MG63 (cell line): ENCODE data around the gene ANKRD13B. TPM values are rescaled to one million over a fixed set of nuclear protein-coding genes. Genes with fewer than 3 reads are reported as not detected.

ENCODE experiments used
- DNase-seq: peaks from one replicate; pipeline ENCODE4 v3.0.0-alpha.2; 2020
- H3K27me3 ChIP-seq: fragments of 250-450 bp; sonication (Bioruptor Pico); 2 replicates; pipeline ENCODE4 v1.5.1; 2020; ENCODE audit warnings: mild to moderate bottlenecking, moderate library complexity
- H3K36me3 ChIP-seq: fragments of 250-450 bp; sonication (Bioruptor Pico); 2 replicates; pipeline ENCODE4 v1.5.1; 2020; ENCODE audit warnings: mild to moderate bottlenecking, moderate library complexity
- H3K4me3 ChIP-seq: fragments of 250-450 bp; sonication (Bioruptor Pico); 2 replicates; pipeline ENCODE4 v1.5.1; 2020; ENCODE audit warnings: mild to moderate bottlenecking, moderate library complexity
- H3K9me3 ChIP-seq: fragments of 250-450 bp; sonication (Bioruptor Pico); 2 replicates; pipeline ENCODE4 v1.5.1; 2020; ENCODE audit warnings: mild to moderate bottlenecking, moderate library complexity
- total RNA-seq: library from RNA; depleted of rRNA; stranded (reverse); fragments of >200 nt; shearing (Covaris generic); gene quantifications from 2 replicates; pipeline ENCODE4 v1.2.3, GENCODE V29; 2014; ENCODE audit warnings: low replicate concordance

The ANKRD13B gene
- total RNA-seq, 1 experiment from 2014 or later, result 12.1 TPM

DNA sequence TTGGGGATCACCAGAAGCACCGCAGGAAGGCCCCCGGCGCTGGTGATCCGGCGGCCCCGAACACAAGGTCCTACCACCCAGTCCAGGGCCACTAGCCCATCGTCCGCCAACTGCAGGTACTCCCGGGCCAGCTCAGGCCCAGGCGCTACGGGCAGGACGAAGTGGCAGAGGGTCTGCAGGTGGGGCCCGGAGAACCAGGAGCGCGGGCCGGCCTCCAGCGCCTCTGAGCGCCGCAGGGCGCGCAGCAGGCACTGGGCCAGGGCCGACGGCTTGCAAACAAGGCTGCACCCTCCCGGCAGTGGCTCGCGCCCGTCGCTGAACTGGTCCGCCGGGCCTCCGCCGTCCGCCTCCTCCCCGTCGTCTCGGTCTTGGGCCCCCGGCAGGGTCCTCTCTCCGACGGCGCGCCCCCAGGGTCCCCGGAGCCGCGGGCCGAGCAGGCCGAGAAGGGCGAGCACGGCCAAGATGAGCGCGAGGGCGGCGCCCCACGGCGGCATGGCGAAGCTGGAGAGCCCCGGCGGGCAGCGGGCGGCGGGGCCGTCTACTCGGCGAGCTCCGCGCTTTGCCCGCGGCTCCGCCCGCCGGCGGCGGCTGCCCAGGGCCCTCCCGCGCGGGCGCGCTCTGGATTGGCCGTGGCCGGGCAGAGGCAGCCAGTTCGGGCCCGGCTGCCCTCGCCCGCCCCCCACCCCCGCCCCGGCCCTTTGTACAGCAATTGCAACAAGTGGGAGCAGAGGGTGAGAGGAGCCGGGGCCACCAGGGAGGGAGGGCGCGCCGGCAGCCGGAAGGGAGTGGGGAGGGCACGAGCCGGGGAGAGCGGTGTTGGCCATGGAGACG lies 26.2 kb upstream of the ANKRD13B start, which contains the start of gene ABHD15:
Gene ABHD15, minus strand, starts transcription at position 565 of the 831 bp plus-strand sequence. Its CDS starts 71 bp downstream, at position 494.
- DNase-seq, result peak; percentile 87
- Histone ChIP-seq H3K36me3 (no peaks in the 10 kb centered on the region), H3K27me3 (no peaks in the 10 kb centered on the region), H3K4me3 (peak within 1 kb of the TSS; percentile 64), H3K9me3 (no peaks in the 10 kb centered on the region)

DNA sequence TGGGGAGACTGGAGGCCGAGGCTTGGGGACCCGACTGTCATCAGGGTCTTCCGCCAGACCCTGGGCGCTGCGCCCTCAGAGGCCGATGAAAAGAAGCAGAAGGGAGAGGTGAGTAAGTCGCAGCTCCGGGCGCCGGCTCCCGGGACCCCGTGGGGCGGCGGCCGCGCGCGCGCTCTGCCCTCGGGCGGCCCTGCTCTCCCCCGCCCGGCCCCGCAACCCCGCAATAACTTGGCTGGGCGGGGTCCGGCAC lies 25.7 kb upstream of the ANKRD13B start:
- H3K36me3 ChIP-seq, result no peaks in the 10 kb centered on the region
- peak; percentile 41 for DNase-seq

DNA sequence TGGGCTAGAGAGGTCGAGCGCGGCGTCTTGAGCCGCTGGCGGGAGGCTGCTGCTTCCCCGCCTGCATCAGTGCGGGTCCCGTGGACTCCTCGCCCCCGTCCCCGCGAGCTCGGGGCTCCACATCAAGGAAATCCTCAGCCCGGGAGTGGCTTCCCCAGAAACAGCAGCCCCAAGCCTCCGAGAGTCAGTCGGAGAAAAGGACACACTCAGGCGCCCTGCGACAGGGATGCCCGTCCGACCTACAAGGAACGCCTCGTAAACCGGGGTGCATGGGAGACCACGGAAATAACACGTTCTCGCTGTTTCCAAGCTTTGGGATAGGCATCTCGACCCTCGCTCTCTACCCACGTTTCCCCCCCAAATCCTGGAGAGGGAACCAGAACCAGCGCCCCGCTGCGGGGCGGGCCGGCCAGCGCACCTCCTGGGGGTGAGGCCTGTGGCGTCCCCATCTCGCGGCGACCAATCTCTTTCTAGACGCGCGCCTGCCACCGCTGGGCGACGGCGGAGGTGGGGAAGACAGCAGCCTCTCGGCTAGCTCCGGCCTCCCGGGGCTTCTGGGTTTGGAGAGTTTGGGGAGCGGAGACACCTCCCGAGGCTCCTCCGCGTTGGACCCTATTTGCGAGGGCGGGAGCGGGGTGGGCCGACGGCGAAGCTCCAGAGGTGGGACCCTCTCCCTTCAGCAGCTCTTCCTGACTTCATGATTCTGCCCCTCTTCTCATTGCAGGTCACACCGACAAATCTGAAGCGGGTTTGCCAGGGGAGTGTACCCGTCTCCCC lies 25.2 kb upstream of the ANKRD13B start:
- DNase-seq, result peak; percentile 67
- Histone ChIP-seq H3K36me3 (no peaks in the 10 kb centered on the region), H3K4me3 (peak overlapping the region; percentile 64), H3K9me3 (no peaks in the 10 kb centered on the region), H3K27me3 (no peaks in the 10 kb centered on the region)

More for the DNA sequence above, 25.7 kb upstream of the ANKRD13B start:
- H3K9me3 ChIP-seq, result no peaks in the 10 kb centered on the region
- H3K27me3 ChIP-seq, result no peaks in the 10 kb centered on the region
- peak overlapping the region; percentile 64 for H3K4me3 ChIP-seq

DNA sequence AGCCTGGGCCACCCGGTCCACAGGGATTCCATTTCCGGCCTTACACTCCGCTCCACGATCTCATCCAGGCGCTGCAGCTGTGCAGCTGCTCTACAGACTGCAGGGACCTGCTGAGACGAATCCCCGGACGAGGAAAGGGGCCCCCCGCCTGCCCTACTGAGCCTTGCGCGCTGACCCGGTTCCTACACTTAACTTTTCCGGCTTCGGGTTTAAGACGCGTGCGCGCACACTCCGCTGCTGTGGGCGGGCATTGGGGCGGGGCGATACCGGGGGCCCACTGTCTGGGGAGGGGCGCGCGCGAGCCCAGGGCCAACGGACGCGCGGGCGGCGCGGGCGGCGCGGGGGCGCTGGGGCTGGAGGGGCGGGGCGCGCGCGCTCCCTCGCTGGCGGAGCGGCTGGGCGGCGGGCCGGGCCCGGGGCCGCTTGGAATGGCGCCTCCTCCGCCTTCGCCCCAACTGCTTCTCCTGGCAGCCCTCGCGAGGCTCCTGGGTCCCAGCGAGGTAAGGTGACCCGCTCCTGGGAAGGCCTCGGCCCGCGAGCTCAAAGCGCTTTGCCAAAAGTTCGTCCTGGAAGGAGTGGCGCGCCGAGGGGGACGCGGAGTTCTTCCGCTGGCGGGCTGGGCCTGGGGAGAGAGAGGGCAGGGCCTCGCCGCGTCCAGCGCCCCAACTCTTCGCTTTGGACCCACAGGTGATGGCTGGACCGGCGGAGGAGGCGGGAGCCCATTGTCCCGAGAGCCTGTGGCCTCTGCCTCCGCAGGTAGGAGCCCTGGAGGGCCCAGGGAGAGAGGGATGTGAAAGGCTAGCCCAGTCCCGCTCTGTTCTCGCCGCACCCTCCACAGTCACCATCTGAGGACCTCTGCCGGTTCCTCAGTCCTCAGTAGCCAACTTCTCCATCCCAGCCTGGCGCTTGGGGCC lies 24.3 kb upstream of the ANKRD13B start, which contains the start of gene TP53I13:
Gene TP53I13, plus strand, starts transcription at position 371 of the 914 bp plus-strand sequence. Its CDS starts 58 bp downstream, at position 429.
- Histone ChIP-seq H3K36me3 (peaks cover 6% of the 10 kb centered on the region), H3K9me3 (no peaks in the 10 kb centered on the region), H3K4me3 (peak within 1 kb of the TSS; percentile 64), H3K27me3 (no peaks in the 10 kb centered on the region)
- DNase-seq, result peak; percentile 91

DNA sequence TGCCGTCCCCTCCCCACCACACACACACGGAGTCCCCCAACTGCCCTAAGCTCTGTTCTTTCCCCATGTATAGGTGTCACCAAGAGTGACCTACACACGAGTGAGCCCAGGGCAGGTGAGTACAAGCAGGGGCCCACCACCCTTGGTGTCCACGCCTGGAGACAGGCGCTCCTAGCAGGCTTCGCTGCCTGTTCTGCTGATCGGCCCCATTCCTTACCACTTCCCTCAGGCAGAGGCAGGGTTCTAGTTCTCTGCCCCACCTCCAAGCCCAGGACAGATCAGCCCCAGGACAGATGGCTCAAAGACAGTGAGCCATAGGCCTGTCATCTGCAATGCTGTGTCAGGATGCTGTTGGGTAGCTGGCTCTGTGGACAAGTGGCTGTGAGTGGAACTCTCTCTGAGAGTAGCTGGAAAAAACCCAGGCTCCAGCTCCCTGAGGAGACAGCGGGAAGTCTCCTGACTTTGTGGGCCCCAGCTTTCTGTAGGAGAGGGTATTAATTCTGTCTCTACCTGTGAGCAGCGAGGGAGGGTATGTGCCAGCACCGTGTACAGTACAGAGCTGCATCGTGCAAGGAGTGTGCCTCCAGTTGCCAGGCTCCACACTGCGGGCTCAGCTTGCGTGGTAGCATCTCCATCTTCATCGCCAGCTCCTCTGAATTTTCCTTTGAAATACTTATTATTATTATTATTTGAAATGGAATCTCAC lies 23.5 kb upstream of the ANKRD13B start:
- DNase-seq, result peak; percentile 35
- no peaks in the 10 kb centered on the region for H3K27me3 ChIP-seq
- no peaks in the 10 kb centered on the region for H3K9me3 ChIP-seq
- peaks cover 10% of the 10 kb centered on the region for H3K36me3 ChIP-seq
- H3K4me3 ChIP-seq, result peak overlapping the region; percentile 64

DNA sequence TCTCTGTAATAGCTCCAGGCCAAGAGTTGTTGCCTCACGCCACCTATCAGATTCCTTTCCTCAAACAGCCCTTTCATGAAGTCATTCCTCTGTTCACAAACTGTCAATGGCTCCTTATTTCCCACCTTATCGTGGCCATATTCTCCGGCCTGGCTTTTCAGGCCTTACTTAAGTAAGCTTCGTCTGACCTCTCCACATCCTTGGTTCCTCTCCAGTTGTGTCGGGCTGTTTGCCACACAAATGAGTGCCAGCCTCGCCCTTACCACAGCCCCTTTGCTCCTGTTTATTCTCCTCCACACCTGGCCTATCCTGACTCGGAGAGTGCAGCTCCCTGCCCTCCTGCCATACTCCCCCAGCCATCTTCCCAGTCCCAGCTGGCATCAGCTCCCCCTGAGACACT lies 22.4 kb upstream of the ANKRD13B start:
- no peak overlapping the region for H3K4me3 ChIP-seq
- DNase-seq, result no peak
- peaks cover 19% of the 10 kb centered on the region for H3K36me3 ChIP-seq
- H3K9me3 ChIP-seq, result no peaks in the 10 kb centered on the region
- H3K27me3 ChIP-seq, result no peaks in the 10 kb centered on the region

DNA sequence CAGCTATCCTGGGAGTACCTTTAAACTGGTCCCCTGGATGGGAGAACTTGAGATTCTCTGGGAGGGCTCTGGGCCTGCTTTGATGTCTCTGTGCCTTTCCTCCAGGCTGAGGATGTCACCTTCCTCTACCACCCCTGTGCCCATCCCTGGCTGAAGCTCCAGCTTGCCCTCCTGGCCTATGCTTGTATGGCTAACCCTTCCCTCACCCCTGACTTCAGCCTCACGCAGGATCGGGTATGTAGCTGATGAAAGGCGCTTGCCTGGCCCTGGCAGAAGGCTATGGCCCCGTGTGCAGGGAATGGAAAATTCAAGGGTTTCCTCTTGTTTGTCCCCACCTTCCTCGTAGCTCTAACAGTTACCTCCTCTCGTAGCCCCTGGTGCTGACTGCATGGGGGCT lies 21.4 kb upstream of the ANKRD13B start:
- H3K27me3 ChIP-seq, result no peaks in the 10 kb centered on the region
- no peak overlapping the region for H3K4me3 ChIP-seq
- no peaks in the 10 kb centered on the region for H3K9me3 ChIP-seq
- DNase-seq, result no peak
- peaks cover 29% of the 10 kb centered on the region for H3K36me3 ChIP-seq

DNA sequence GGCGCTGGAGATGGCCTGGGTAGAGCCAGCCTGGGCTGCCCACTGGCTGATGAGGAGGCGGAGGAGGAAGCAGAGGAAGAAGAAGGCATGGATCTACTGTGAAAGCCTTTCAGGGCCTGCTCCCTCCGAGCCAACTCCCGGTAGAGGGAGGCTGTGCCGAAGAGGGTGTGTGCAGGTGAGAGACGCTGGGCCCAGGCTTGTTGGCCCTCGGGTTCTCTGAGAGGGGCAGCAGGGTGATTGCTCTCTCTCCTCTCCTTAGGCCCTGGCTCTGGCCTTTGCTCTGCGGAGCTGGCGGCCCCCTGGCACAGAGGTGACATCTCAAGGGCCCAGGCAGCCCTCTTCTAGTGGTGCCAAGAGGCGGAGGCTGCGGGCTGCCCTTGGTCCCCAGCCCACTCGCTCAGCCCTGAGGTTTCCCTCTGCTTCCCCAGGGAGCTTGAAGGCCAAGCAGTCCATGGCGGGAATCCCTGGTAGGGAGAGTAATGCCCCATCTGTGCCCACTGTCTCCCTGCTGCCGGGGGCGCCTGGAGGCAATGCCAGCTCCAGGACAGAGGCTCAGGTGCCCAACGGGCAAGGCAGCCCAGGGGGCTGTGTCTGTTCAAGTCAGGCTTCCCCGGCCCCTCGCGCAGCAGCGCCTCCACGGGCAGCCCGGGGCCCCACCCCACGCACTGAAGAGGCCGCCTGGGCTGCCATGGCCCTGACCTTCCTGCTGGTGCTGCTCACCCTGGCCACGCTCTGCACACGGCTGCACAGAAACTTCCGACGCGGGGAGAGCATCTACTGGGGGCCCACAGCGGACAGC lies 20.9 kb upstream of the ANKRD13B start:
- H3K9me3 ChIP-seq, result no peaks in the 10 kb centered on the region
- DNase-seq, result no peak
- no peak overlapping the region for H3K4me3 ChIP-seq
- H3K27me3 ChIP-seq, result no peaks in the 10 kb centered on the region
- peaks cover 35% of the 10 kb centered on the region for H3K36me3 ChIP-seq

DNA sequence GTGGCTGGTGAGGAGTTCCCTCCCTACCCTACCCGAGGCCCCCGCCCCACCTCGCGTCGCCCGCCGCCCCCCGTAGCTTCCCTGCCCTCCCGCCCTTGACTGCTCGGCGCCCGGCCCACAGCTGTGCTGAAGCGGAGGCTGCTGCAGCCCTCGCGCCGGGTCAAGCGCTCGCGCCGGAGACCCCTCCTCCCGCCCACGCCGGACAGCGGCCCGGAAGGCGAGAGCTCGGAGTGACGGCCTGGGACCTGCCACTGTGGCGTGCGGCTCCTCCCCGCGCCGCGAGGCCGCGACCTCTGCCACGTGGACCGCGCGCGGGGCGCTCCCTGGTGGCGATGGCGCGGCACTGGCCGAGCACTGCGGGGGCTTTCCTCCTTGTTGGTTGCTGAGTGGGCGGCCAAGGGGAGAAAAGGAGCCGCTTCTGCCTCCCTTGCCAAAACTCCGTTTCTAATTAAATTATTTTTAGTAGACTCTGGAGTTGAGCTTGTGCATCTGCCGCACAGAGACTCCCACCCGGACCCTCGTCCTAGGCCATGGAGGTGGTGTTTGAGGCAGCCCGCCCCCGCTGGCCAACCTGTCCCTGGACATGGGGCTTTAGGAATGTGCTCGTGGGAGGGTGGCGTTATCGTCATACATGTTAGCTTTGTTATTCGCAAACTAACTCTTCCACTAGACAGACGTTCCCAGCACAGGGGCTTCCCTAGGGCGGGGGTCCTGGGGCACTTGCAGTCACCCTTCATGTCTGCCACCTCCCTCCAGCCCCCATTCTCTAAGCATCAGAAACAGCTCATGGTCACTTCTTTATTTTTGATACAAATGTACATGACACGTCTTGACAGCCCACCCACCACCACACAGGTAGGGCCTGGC lies 20.0 kb upstream of the ANKRD13B start:
- Histone ChIP-seq H3K36me3 (peaks cover 43% of the 10 kb centered on the region), H3K27me3 (no peaks in the 10 kb centered on the region), H3K4me3 (no peak overlapping the region), H3K9me3 (no peaks in the 10 kb centered on the region)
- DNase-seq, result no peak

DNA sequence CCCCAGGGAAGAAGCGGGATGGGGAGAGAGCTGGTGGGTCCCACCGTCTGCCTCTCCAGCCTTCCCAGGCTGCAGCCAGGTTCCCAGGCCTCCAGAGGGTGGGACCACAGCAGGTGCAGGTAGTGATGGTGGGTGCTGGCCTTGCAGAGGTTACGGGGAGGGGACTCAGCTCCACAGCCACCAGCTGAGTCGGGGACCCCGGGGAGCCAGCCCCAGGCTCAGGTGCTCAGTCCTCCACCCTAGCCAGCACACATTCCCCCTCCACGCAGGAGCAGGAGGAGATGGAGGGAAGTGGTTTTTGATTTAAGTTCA lies 19.4 kb upstream of the ANKRD13B start:
- Histone ChIP-seq H3K4me3 (no peak overlapping the region), H3K27me3 (no peaks in the 10 kb centered on the region), H3K9me3 (no peaks in the 10 kb centered on the region), H3K36me3 (peaks cover 48% of the 10 kb centered on the region)
- DNase-seq, result no peak

DNA sequence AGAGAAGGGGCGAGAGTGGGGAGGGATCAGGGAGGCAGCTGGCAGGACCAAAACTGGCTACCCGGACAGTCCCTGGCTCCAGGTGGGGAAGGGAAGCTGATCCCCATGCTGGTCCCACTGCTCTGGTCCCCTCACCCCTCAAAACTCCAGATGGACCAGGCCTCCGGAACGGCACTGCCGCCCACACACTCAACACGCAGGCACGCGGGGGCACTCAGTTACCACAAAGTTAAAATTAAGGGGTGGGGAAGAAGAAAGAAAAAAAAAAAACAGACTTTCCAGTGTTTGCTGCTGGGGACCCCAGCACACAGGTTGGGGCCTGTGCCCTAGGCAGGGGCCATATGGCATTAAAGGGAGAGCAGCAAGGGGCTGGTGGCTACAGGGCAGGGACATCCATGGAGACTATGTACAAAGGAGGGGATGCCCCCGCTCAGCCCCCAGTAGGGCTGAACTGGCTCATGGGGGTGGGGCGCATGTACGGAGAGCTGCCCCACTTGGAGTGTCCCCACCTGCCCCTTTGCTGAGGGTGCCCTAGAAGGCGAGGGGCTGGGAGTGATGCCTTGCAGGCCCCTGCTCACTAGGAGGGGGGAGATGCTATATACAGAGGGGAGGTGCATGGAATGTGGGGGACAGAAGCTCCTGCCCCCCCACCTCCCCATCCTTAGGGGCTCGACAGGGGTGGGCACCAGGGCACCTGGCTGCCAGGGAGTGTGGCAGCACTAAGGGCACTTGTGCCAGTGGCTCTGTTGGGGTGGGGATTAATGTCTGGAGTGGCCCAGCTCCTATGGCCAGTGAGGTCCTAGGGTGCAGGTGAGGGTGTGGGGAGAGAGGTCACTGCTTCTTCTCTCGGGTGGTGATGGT lies 18.8 kb upstream of the ANKRD13B start:
- no peaks in the 10 kb centered on the region for H3K27me3 ChIP-seq
- peaks cover 52% of the 10 kb centered on the region for H3K36me3 ChIP-seq
- H3K9me3 ChIP-seq, result no peaks in the 10 kb centered on the region
- no peak for DNase-seq
- no peak overlapping the region for H3K4me3 ChIP-seq

DNA sequence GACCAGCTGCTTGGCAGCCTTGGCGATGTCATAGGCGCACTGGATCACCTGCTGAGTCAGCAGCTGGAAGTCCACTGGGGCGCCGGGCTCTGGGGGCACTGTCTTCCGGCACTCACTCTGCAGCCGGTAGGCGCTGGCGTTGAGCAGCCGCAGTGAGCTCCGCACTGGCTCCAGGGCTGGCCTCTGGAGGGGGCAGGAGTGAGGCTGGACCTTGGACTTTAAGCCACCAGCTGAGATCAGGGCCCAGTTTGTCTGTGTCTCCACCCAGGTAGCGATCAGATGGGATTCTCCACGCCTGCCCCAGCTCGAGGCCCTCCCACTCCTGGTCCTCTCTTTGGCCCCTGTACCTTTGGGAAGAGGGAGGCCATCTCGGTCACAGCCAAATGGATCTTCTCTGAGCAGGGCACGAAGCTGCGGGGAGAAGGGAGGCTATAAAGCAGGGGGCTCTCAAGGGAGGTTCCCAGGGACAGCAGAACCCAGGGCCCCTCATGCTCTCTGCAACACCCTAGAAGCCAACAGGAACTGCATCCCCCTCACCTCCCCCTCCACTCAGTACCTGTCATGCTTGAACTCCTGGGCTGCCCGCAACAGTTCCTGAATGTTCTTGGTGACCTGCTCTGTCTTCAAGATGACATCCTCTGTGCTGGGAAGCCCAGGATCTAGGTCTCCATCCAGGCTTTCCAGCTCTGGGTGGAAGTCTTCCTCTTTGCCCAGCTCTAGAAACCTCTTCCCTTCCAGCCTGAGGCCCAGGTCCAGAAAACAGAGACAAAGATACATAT lies 18.0 kb upstream of the ANKRD13B start:
- Histone ChIP-seq H3K9me3 (no peaks in the 10 kb centered on the region), H3K36me3 (peaks cover 60% of the 10 kb centered on the region), H3K4me3 (no peak overlapping the region), H3K27me3 (no peaks in the 10 kb centered on the region)
- no peak for DNase-seq

DNA sequence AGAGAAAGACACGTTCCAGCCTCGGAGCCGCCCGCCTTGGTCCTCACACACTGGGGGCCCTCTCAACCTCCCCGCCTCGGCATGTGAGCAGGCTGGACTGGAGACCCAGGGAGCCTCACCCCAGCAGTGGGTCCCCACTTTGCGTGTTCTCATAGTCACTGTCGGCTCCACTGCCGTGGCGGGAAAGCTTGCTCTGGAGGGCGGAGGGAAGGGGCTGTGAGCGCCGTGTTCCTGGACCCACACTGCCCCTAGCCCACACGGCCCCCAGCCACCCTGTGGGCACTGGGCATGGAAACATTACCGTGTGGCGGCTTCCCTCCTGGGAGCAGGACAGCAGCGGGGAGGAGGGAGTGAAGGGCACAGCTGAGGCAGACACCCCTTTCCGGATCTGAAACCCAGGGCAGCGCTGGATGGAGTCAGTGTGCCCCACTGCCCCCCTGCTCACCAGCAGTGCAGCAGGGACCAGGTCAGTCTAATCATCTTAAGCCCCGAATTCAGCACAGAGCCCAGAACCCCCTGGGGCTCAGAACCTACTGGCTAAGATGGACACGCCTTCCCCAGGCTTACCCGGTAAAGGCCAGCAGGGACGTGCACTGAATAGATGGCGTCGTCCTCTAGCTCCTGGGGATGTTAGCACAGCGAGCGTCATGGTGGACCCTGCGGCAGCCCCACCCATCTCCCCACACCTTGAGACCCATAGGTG lies 17.3 kb upstream of the ANKRD13B start:
- no peak for DNase-seq
- H3K36me3 ChIP-seq, result peaks cover 66% of the 10 kb centered on the region
- H3K9me3 ChIP-seq, result no peaks in the 10 kb centered on the region
- no peaks in the 10 kb centered on the region for H3K27me3 ChIP-seq
- no peak overlapping the region for H3K4me3 ChIP-seq
